ENCODE results near the gene PTPRG.

Gene PTPRG

GRCh38 chr3:61663356-61664104 is 102.2 kb downstream of the PTPRG start:
- no peak for DNase-seq

DNA sequence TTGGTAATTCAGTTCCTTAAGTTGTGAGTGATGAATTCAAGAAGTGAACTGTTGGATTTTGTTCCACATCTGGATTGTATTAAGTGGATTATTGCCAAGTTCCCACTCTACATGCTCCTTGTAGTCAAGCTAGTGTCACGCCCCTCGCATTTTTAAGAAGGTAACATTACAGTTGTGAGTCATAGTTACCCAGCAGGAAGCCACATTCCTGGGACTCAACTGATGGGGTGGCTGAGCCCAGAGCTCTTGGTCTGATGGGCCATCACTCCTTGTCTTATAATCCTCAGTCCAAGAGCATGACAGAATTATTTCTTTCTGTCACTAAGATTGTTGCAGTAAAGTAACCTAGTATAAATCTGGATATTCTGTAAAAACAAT is 102.7 kb downstream of the PTPRG start:
- no peak for DNase-seq

DNA sequence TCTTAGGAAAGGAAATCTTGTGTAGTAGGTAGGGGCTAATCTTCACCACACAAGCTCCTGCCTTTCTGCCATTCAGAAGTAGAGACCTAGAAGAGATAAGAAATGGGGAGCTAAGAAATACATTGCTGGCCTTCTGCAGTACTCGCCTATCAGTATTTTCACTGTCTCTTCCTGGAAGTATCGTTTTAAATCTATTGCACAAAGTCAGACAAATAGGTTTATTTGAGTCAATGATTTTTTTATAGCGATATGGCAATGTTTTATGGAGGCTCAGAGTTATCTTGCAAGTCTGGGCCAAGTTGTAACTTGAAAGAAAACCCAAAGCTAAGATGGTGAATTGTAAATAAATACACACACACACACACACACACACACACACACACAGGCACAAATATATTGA is 103.8 kb downstream of the PTPRG start:
- DNase-seq = no peak

- no peak for DNase-seq
Observed at GRCh38 chr3:61665987-61666386, 104.6 kb downstream of the PTPRG start.

DNA sequence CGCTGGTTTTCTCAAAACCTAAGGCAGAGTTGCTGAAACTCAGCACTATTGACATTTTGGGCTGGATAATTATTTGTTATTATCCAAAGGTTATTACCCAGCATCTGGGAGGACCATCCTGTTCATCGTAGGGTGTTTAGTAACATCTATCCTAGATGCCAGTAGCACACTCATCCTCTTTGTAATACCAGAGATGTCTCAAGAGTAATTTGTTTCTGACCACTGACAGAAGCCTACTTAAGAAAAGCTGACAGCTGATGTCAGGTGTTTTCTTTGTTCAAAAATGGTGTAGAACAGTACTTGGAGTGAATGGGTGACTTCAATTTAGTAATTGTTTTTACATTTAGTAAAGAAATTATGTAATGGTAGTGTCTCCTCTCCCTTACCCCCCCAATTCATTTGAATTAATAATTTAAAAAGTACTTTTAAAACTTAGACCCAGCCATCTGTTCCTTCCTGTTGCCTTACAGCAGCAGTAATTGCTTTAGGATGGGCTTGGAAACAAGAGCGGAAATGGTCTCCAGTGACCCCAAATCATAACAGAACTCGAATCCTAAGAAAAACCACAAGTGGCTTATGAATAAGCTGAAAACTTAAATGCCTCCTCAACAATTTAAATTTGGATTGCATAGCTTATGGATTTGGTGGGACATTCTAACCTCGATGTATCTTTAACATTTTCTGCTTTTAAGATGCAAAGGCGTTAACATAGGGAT is 105.4 kb downstream of the PTPRG start:
- DNase-seq = no peak

- no peak for DNase-seq
Observed at GRCh38 chr3:61667383-61667782, 106.0 kb downstream of the PTPRG start.

DNA sequence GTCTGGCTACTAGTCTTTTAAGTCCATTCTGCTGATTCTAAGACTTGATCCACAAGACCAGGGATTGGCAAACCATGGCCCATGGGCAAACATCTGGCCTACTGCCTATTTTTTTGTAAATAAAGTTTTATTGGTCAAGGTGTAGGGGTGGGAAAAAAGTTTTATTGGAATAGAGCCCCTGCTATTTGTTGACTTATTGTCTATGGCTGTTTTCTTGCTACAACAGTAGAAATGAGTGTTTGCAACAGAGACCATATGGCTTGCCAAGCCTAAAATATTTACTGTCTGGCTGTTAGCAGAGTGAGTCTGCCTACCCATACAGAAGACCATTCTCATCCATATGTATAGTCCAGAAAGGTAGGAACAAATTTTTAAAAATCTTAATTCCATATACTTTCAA is 106.4 kb downstream of the PTPRG start:
- DNase-seq = no peak

DNA sequence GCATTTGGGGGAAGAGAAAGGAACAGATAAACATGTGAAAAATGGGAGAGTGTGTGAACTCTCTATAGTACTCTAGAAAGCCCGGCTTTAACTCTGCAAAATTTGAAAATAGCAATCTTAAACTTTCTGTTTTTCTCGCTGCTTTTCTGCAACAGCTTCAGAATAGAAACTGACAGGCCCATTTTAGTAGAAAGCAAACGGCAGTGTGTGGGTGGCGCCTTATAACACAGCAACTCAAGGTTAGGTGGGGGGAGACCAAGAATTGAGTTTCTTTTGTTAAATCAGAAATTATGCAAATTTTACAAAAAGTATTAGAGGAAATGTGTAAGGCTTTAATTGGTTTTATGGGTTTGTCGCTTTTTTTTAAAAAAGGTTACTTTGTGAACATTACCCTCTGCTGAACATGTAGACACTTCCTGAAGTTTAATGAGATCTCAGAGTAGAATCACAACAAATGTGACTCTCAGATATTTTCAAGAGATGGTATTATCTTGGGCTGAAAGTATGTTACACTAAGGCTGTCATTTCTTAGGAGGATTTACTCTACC is 107.0 kb downstream of the PTPRG start:
- DNase-seq = no peak

DNA sequence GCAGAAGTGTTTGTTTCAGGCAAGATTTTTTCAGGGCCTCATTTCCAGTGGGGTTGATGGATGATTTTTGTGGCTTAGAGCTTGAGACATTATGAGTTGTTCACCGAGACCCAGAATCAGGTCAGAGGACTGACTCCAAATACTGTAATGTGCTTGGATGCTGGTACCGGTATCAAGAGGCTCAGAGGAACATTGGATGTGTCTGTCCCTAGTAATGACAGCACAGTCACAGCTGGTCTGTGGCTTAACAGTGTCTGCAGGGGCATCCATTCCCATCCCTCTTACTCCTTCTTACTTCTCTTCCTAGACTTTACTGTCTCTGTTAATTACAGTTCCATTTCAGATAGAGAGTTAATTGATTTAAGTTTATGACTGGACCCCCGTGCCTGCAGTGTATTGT is 107.8 kb downstream of the PTPRG start:
- DNase-seq = no peak

GRCh38 chr3:61669668-61670299 is 108.4 kb downstream of the PTPRG start:
- DNase-seq = no peak

- no peak for DNase-seq
Observed at GRCh38 chr3:61673651-61674050, 112.3 kb downstream of the PTPRG start.

DNA sequence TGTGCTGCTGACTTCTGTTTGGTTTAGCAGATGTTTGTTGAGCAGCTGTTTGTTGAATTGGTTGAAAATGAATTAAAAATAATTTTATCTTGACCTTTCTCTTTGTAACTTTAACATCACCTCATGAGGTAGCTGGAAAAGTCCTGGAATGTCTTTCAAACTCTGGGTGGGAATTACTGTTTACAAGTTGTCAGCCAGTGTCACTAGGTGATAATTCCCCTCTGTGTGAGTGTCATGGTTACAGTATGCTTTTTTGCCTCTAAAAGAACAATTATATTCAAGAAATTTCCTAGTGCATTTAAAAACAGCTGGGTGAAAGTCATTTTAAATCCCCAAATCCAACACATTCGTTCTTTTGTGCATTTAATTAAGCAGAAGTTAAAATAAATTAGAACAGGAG is 113.2 kb downstream of the PTPRG start:
- no peak for DNase-seq

GRCh38 chr3:61679026-61679425 is 117.7 kb downstream of the PTPRG start:
- no peak for DNase-seq

GRCh38 chr3:61680617-61681016 is 119.2 kb downstream of the PTPRG start:
- DNase-seq = no peak

DNA sequence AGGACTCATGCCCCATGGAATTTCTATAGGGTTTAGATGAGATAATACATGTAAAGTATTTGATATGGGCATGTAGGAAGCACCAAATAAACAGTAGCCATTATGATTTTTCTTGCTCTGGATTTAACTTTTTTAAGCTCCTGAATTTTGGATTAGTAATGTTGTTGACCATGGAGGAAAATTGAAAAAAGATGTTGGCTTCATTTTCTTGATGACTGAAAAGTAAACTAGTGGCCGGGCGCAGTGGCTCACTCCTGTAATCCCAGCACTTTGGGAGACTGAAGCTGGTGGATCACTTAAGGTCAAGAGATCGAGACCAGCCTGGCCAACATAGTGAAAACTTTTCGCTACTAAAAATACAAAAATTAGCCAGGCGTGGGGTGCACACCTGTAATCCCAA is 120.3 kb downstream of the PTPRG start:
- DNase-seq = no peak

DNA sequence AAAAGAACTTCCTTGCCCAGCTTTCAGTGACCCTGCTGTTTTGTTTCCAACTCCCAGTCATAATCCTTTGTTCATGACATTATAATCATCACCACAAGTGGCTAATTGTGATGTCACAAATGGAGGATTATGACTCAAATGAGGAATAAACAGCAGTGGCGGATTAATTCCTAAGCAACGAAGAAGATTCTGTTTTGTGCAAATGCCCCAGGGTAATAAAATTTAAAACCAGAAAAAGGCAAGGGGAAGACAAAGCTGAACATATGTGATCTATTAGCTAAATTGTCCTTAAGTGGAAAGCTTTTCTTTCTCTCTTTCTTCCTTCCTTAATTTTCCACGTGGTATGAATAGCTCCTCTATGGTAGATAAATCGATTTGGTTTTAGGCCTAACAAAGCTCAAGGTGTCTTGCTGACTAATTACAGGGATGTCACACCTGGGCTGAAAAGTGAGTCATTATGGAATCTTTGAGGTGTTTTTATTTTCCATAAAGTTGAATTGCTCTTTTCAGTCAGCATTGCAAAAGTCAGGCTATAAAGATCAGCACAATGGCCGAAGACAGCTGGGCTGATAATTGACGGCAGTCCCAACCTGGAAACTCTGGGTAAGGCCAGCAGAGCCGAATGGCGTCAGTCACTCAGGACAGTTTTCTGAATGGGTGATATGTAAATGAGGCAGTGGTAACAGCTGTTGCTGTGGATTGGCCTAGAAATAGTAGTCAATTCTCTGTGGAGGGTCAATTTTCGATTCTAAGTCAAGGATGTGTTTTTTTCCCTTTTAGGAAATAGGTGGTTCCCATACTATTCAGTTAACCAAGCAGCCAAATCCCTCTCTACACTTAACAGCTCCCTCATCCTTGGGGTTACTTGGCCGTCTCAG is 121.5 kb downstream of the PTPRG start:
- DNase-seq = no peak

GRCh38 chr3:61683549-61684236 is 122.3 kb downstream of the PTPRG start:
- no peak for DNase-seq

GRCh38 chr3:61684386-61684785 is 123.0 kb downstream of the PTPRG start:
- no peak for DNase-seq

DNA sequence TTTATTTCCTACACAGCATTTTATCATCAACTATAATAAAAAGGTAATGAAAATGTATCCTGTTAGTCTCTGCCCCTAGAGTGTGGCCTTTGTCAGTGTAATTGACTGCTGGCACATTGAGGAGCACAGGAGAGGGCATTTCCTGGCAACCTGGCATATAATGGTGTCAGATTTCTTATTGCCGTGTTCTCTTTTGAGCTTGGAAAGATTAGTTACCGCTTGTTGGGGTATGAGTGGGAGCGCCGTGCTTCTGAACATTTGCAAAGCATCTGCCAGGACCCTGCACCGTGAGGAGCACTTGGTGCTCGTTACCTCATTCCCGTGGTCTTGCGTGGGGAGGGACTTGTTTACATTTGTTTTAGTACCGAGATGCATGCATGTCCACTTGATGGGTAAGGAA is 124.4 kb downstream of the PTPRG start:
- no peak for DNase-seq

DNA sequence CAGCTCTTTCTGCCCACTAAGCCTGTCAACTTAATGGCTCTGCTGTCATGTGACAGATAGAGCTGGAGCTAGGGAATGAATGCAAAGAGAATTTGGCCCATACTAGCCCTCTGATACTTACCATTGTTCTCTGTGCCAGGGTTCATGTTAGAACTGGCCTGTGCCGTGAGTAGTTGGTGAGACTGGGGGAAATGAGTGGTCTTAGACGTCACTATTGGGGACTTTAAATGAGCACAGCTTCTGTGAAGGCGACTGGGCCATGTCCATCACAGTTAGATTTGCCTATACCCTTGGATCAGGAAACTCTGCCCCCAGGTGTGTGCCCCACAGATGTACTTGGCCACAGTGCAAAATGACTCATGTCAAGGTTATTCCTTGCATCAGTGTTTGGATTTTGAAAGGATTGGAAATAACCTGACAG is 124.9 kb downstream of the PTPRG start:
- DNase-seq = no peak

DNA sequence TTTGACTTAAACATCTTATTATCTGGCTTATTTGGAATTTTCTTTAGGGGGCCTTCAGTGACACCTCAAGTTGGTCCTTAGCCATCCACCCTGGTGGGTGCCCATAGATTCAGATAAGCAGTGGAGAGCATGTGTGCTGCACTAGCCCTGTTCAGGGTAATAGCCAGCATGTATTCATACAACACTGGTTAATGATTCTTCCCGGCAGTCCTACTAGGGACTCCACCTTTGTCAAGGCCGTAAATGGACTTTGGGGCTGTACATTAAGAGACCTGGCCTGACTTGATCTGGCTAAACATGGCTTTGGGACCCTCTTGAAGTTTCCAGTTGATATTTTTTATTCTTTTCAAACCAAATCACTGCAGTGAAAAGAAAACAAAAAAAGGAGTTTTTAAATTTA is 125.8 kb downstream of the PTPRG start:
- no peak for DNase-seq

- no peak for DNase-seq
Observed at GRCh38 chr3:61687663-61688306, 126.4 kb downstream of the PTPRG start.
